Progenitor cell of endocrine pancreas (in vitro differentiated cells): ENCODE data around the gene SEC22B. TPM values are rescaled to one million over a fixed set of nuclear protein-coding genes. Genes with fewer than 3 reads are reported as not detected.
"Not testable (repeated sequence)": the region's sequence is repeated elsewhere in the genome, so short reads cannot be mapped to it uniquely, and the experiment has no call there.

Source experiments
- DNase-seq: peaks from one replicate; pipeline ENCODE4 v3.0.0; 2021; ENCODE audit warnings: low spot score; ENCODE audit not compliant: unreplicated experiment
- H3K27ac Mint-ChIP-seq: 2 replicates; pipeline ENCODE4 v1.8.0; 2021; ENCODE audit warnings: mild to moderate bottlenecking, moderate library complexity, mixed read lengths
- H3K27me3 Mint-ChIP-seq: 2 replicates; pipeline ENCODE4 v1.8.0; 2021; ENCODE audit warnings: mixed read lengths
- H3K36me3 Mint-ChIP-seq: 2 replicates; pipeline ENCODE4 v1.8.0; 2022; ENCODE audit warnings: mixed read lengths; ENCODE audit not compliant: insufficient read depth
- H3K4me1 Mint-ChIP-seq: 2 replicates; pipeline ENCODE4 v1.8.0; 2021; ENCODE audit warnings: low read depth, mixed read lengths
- H3K4me3 Mint-ChIP-seq: 2 replicates; pipeline ENCODE4 v1.8.0; 2021; ENCODE audit warnings: low read depth, mild to moderate bottlenecking, moderate library complexity, mixed read lengths
- H3K9me3 Mint-ChIP-seq: 2 replicates; pipeline ENCODE4 v1.8.0; 2021; ENCODE audit warnings: low read depth, mixed read lengths
- long read RNA-seq: library from polyadenylated mRNA; unstranded; transcript quantifications from one replicate; pipeline ENCODE4 v2.0.0, GENCODE V29; 2020
- total RNA-seq: library from RNA; stranded (reverse); gene quantifications from 2 replicates; pipeline ENCODE4 v1.2.1, GENCODE V29; 2021
- TF ChIP-seq, protein P1 (sequence below): fragments of 200-600 bp; sonication (generic); IDR thresholded peaks from one replicate; pipeline ENCODE4 v1.5.0; 2021; ENCODE audit warnings: antibody characterized with exemption, mild to moderate bottlenecking; ENCODE audit not compliant: unreplicated experiment

Gene SEC22B
- total RNA-seq: 28.1 and 29.8 TPM in 2 replicates
- long read RNA-seq, full-length matches to known transcripts: 242 of 263 reads
- long read RNA-seq, partial matches to known transcripts: 6 of 263 reads
- long read RNA-seq, other reads (novel, unspliced or antisense): 15 of 263 reads

DNA sequence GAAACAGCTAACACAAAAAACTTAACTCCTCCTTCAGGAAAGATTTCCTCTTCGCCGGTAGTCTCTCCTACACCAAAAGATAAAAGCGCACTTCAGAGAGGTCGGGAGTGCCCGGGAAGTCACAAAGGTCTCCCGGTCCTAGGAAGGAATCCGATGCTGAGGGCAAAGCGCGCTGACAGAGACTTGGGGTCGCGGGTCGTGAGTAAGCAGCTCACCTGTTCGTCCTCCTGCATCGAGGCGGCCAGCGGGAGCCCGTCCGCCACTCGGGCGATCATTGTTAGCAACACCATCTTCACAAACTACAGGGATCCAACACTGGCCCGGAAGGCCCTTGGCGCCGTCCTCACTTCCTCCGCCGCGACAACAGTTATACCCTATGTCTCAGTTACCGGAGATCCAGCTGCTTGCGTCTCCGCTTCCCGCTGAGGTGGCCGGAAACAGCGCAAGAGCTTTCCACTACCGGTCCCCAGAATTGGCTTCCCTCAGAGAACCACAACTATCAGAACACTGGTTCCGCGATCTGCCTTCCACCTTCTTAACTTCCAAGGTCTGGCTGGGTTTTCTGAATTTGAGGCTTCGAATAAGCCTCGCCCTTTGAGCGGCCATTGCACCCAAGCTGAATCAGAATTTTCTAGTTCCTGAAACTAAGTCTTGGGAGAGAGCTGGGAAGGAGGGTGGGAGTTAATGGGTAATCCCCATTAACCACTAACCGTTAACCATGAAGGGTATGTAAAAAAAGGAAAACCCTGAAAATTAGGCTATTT is at the start of gene SEC22B:
TSS of gene SEC22B (minus strand) at position 429 of the 764 bp plus-strand sequence. CDS start at position 290, 139 bp downstream.
- DNase-seq: peak; percentile 69
- TF ChIP-seq, protein P1, sequence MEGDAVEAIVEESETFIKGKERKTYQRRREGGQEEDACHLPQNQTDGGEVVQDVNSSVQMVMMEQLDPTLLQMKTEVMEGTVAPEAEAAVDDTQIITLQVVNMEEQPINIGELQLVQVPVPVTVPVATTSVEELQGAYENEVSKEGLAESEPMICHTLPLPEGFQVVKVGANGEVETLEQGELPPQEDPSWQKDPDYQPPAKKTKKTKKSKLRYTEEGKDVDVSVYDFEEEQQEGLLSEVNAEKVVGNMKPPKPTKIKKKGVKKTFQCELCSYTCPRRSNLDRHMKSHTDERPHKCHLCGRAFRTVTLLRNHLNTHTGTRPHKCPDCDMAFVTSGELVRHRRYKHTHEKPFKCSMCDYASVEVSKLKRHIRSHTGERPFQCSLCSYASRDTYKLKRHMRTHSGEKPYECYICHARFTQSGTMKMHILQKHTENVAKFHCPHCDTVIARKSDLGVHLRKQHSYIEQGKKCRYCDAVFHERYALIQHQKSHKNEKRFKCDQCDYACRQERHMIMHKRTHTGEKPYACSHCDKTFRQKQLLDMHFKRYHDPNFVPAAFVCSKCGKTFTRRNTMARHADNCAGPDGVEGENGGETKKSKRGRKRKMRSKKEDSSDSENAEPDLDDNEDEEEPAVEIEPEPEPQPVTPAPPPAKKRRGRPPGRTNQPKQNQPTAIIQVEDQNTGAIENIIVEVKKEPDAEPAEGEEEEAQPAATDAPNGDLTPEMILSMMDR: no peak
- Mint-ChIP-seq H3K9me3 (no peaks in the 10 kb centered on the region), H3K27ac (peak within 1 kb of the TSS; percentile 98), H3K4me1 (peaks cover 8% of the 10 kb centered on the region), H3K27me3 (no peaks in the 10 kb centered on the region), H3K4me3 (peak within 1 kb of the TSS; percentile 94), H3K36me3 (no peaks in the 10 kb centered on the region)

DNA sequence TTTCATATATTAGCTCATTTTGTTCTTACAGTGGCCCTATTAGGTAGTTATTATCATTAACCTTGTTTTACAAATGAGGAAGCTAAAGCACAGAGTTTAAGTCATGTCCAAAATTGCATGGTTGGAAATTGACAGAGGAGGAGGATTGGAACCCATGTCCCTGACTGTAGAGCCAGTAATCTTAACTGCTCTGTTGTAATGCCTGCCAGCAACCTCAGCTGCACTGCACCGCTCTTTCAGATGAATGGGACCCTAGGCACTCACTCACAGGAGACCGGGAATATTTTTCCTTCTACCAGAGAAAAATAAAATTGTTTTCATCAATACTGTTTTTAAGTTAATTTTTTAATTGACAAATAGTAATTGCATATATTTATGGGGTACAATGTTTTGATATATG is 41.6 kb upstream of the SEC22B start:
- not testable (repeated sequence) for DNase-seq, H3K27ac Mint-ChIP-seq, H3K4me3 Mint-ChIP-seq, H3K9me3 Mint-ChIP-seq, H3K36me3 Mint-ChIP-seq, H3K27me3 Mint-ChIP-seq, H3K4me1 Mint-ChIP-seq

DNA sequence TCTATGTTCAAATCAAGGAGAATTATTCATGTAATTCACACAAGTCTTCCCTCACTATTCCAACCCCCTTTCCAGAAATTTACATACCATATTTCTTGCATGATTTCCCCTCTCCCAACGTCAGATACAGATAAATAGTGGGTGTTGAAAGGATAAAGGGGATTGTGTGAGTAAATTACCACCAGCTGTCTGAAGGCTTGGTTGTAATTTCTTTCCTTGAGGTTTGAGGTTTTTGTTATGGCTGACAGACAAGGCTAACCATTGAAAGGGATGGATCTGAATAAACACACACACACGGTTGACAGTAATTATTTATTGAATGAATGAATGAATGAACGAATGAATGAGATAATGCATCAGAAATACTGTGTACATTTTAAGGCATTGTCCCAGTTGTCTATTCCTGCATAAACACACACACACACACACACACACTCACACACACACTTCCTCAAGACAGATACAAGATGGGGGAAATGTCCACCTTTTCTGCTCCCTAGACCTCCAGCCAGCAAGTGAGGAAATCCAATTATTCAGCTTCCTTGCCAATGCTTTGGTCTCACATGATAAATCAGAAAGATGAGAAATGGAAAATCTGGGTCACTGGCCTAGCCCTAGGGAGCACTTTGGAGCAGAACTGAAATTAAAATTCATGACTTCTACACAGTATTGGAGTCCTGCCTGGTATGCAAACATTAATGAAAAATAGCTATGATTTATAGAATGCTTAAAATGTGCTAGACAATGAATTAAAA is 41.0 kb upstream of the SEC22B start:
- not testable (repeated sequence) for DNase-seq, H3K9me3 Mint-ChIP-seq, H3K4me1 Mint-ChIP-seq, H3K27ac Mint-ChIP-seq, H3K27me3 Mint-ChIP-seq, H3K36me3 Mint-ChIP-seq, H3K4me3 Mint-ChIP-seq

GRCh38 chr1:120213606-120214005 is 37.3 kb upstream of the SEC22B start:
- DNase-seq, H3K36me3 Mint-ChIP-seq, H3K27me3 Mint-ChIP-seq, H3K27ac Mint-ChIP-seq, H3K4me3 Mint-ChIP-seq, H3K9me3 Mint-ChIP-seq, H3K4me1 Mint-ChIP-seq: not testable (repeated sequence)

DNA sequence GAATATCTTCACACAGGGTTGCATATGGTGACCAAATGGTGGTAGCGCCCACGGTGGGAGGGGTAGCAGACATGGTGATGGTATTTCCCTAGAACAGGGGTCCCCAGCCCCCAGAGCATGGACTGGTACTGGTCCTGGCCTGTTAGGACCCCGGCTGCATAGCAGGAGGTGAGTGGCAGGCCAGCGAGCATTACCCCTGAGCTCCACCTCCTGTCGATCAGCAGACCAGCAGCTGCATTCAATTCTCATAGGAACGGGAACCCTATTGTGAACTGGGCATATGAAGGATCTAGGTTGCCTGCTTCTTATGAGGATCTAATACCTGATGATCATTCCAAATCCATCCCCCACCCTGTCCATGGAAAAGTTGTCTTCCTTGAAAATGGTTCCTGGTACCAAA is 34.4 kb upstream of the SEC22B start:
- not testable (repeated sequence) for H3K4me3 Mint-ChIP-seq, DNase-seq, H3K27me3 Mint-ChIP-seq, H3K9me3 Mint-ChIP-seq, H3K4me1 Mint-ChIP-seq, H3K27ac Mint-ChIP-seq, H3K36me3 Mint-ChIP-seq

GRCh38 chr1:120196863-120197775 is 20.8 kb upstream of the SEC22B start:
- not testable (repeated sequence) for H3K9me3 Mint-ChIP-seq, H3K4me1 Mint-ChIP-seq, H3K27me3 Mint-ChIP-seq, H3K36me3 Mint-ChIP-seq, H3K27ac Mint-ChIP-seq, DNase-seq, H3K4me3 Mint-ChIP-seq

GRCh38 chr1:120188626-120189025 is 12.3 kb upstream of the SEC22B start:
- H3K36me3 Mint-ChIP-seq, H3K4me1 Mint-ChIP-seq, H3K4me3 Mint-ChIP-seq, H3K9me3 Mint-ChIP-seq, H3K27ac Mint-ChIP-seq, H3K27me3 Mint-ChIP-seq, DNase-seq: not testable (repeated sequence)

DNA sequence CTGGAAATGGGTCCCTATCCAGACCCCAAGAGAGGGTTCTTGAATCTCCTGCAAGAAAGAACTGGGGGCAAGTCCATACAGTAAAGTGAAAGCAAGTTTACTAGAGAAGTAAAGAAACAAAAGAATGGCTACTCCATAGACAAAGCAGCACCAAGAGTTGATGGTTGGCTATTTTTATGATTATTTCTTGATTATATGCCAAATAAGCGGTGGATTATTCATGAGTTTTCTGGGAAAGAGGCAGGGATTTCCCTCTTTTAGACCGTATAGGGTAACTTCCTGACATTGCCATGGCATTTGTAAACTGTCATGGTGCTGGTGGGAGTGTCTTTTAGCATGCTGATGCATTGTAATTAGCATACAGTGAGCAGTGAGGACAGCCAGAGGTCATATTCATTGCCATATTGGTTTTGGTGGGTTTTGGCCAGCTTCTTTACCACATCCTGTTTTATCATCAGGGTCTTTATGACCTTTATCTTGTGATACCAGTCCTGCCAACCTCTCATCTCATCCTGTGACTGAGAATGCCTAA is 5.9 kb upstream of the SEC22B start:
- not testable (repeated sequence) for H3K4me1 Mint-ChIP-seq, H3K27ac Mint-ChIP-seq, H3K27me3 Mint-ChIP-seq, DNase-seq, H3K9me3 Mint-ChIP-seq, H3K36me3 Mint-ChIP-seq, H3K4me3 Mint-ChIP-seq

DNA sequence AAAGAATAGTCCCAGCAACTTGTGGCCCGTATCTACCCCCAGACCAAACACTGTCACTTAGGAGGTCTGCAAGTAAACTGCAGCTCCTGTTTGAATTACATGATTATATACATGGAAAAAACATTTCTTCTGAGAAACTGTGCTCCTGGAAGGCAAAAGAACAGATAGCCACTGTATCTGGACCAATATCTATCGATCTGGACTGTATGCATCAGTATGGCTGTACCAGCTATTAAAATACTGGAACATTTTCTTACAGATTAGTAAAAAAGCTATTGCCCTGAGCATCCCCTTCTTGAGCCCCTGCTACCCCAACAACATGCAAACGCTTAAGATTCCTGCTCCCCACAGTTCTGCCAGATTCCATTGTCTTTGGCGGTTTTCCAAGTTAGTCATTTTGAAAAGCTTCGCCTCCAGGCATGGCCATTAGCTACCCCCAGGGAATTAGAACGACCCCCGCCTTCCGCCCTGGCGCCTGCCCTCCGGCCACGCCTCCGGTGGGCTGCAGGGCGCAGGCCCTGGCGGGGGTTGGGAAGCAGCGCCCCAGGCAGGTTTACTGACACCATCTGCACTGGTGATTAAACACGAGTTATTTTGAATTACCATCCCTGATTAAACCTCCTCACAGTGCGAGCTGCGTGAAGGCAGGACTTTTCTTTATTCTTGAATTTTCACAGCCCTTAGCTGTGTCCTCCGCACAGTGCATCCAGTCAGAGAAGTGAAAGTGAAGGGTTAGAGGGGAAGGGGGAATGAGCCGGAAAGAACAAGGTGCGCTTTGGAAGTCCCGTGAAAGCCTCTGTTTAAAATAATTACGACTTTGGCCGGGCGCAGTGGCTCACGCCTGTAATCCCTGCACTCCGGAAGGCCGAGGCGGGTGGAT is 3.7 kb upstream of the SEC22B start:
- not testable (repeated sequence) for H3K9me3 Mint-ChIP-seq, DNase-seq, H3K27me3 Mint-ChIP-seq, H3K36me3 Mint-ChIP-seq, H3K27ac Mint-ChIP-seq, H3K4me1 Mint-ChIP-seq
- H3K4me3 Mint-ChIP-seq: peak overlapping the region; percentile 27
